A549 (cell line): ENCODE data around the gene NDUFB2. TPM values are rescaled to one million over a fixed set of nuclear protein-coding genes. Genes with fewer than 3 reads are reported as not detected.

Experiments
- ATAC-seq, 2 experiments: fragments of 200-7000 bp in 1 of 2; fragments of >200 bp in 1 of 2; cut with Nextera tagmentation in 1 of 2; cut with Tn5 transposase in 1 of 2; 3 replicates each; pipeline versions ENCODE4 v1.8.0 to v1.9.1; 2018 to 2020; ENCODE audit warnings: mild to moderate bottlenecking in 1 of 2, moderate library complexity in 1 of 2
- CTCF ChIA-PET: fragments of 300-600 bp; sonication (Branson Sonifier 250); formaldehyde crosslinking; extraction: SDS; loops from one replicate; lab custom pipeline; 2021; ENCODE audit warnings: antibody characterized with exemption, inconsistent platforms; lab: Yijun Ruan, JAX
- POLR2A ChIA-PET: fragments of 350-600 bp; formaldehyde crosslinking; extraction: SDS; loops from one replicate; lab custom pipeline; 2021; ENCODE audit warnings: antibody characterized with exemption, inconsistent platforms; lab: Yijun Ruan, JAX
- DNase-seq, 2 experiments: peaks; one replicate each; pipeline versions ENCODE4 v3.0.0 to v3.0.0-alpha.2; 2011 to 2016; ENCODE audit warnings: low read depth in 1 of 2, low spot score in 1 of 2
- FAIRE-seq: peaks from 2 replicates; lab custom pipeline; 2011; peaks lifted over from hg19 to GRCh38; lab: Jason Lieb, UNC
- H3K27ac ChIP-seq, 2 experiments: fragments of >200 bp; sonication (Bioruptor Twin); formaldehyde crosslinking; 3 replicates each; pipeline ENCODE4 v1.5.1; 2016 to 2017
- H3K4me1 ChIP-seq: fragments of >200 bp; sonication (Bioruptor Twin); formaldehyde crosslinking; 3 replicates; pipeline ENCODE4 v1.6.1; 2016
- H3K4me2 ChIP-seq: fragments of >200 bp; sonication (Bioruptor Twin); formaldehyde crosslinking; 3 replicates; pipeline ENCODE4 v1.6.1; 2016
- H3K4me3 ChIP-seq: fragments of >200 bp; sonication (Bioruptor Twin); formaldehyde crosslinking; 3 replicates; pipeline ENCODE4 v1.5.1; 2016
- H3K9me3 ChIP-seq: fragments of >200 bp; sonication (Bioruptor Twin); formaldehyde crosslinking; 3 replicates; pipeline ENCODE4 v1.6.1; 2016
- BCL3 ChIP-seq: fragments of >200 bp; sonication (Bioruptor Twin); formaldehyde crosslinking; IDR thresholded peaks from 3 replicates; pipeline ENCODE4 v1.6.1; 2016
- CEBPB ChIP-seq, 2 experiments: fragments of >200 bp in 1 of 2; sonication (Bioruptor Twin) in 1 of 2; formaldehyde crosslinking in 1 of 2; IDR thresholded peaks; 2 replicates each; pipeline ENCODE4 v1.6.1; 2012 to 2016
- CHD2 ChIP-seq: fragments of 150-350 bp; IDR thresholded peaks from 2 replicates; pipeline ENCODE4 v1.6.1; 2014; ENCODE audit warnings: low read length; ENCODE audit not compliant: partially characterized antibody
- E2F6 ChIP-seq: IDR thresholded peaks from 2 replicates; pipeline ENCODE4 v1.6.1; 2012; ENCODE audit warnings: low read depth, borderline replicate concordance
- EHMT2 ChIP-seq: fragments of 200-600 bp; sonication (generic); IDR thresholded peaks from 2 replicates; pipeline ENCODE4 v1.6.1; 2016; ENCODE audit warnings: antibody characterized with exemption, low read depth, mild to moderate bottlenecking, moderate library complexity
- EP300 ChIP-seq, 2 experiments: fragments of >200 bp; sonication (Bioruptor Twin); formaldehyde crosslinking; IDR thresholded peaks; 2 replicates in 1 of 2; 3 replicates in 1 of 2; pipeline ENCODE4 v1.6.1; 2016 to 2017
- ESRRA ChIP-seq: fragments of 150-350 bp; IDR thresholded peaks from 2 replicates; pipeline ENCODE4 v1.6.1; 2014; ENCODE audit warnings: mild to moderate bottlenecking, low read length, borderline replicate concordance
- FOSB ChIP-seq: fragments of 250-450 bp; sonication (Bioruptor Pico); IDR thresholded peaks from 2 replicates; pipeline ENCODE4 v1.5.0; 2020; ENCODE audit warnings: mild to moderate bottlenecking, moderate library complexity
- HMGXB4 ChIP-seq: fragments of 250-450 bp; sonication (Bioruptor Pico); IDR thresholded peaks from 2 replicates; pipeline ENCODE4 v1.5.0; 2021; ENCODE audit warnings: mild to moderate bottlenecking, moderate library complexity, borderline replicate concordance
- KDM1A ChIP-seq: fragments of 200-600 bp; sonication (generic); IDR thresholded peaks from 2 replicates; pipeline ENCODE4 v1.6.1; 2016; ENCODE audit warnings: low read depth, mild to moderate bottlenecking
- KDM5A ChIP-seq: fragments of 200-600 bp; sonication (generic); IDR thresholded peaks from 2 replicates; pipeline ENCODE4 v1.6.1; 2016; ENCODE audit warnings: antibody characterized with exemption, mild to moderate bottlenecking
- MYC ChIP-seq: IDR thresholded peaks from 2 replicates; pipeline ENCODE4 v1.6.1; 2012; ENCODE audit warnings: mild to moderate bottlenecking, inconsistent platforms, low read length, improper control_type of control experiment, borderline replicate concordance
- NPAS2 ChIP-seq: fragments of 250-450 bp; sonication (Bioruptor Pico); IDR thresholded peaks from 2 replicates; pipeline ENCODE4 v1.8.0; 2022; ENCODE audit warnings: mild to moderate bottlenecking, moderate library complexity, borderline replicate concordance
- PBX3 ChIP-seq: IDR thresholded peaks from 2 replicates; pipeline ENCODE4 v1.6.1; 2012
- PHF8 ChIP-seq: fragments of 200-600 bp; sonication (generic); IDR thresholded peaks from 2 replicates; pipeline ENCODE4 v1.6.1; 2016; ENCODE audit warnings: low read depth, mild to moderate bottlenecking, antibody characterized with exemption, moderate library complexity, borderline replicate concordance
- POLR2A ChIP-seq: IDR thresholded peaks from 2 replicates; pipeline ENCODE4 v1.6.1; 2012; ENCODE audit warnings: mild to moderate bottlenecking, low read length
- POLR2AphosphoS2 ChIP-seq: conservative IDR thresholded peaks from 2 replicates; pipeline ENCODE4 v1.6.1; 2012; ENCODE audit warnings: low read length, improper control_type of control experiment, inconsistent platforms
- RAD21 ChIP-seq, 2 experiments: fragments of >200 bp in 1 of 2; sonication (Bioruptor Twin) in 1 of 2; formaldehyde crosslinking in 1 of 2; IDR thresholded peaks in 1 of 2; conservative IDR thresholded peaks in 1 of 2; 2 replicates in 1 of 2; 3 replicates in 1 of 2; pipeline ENCODE4 v1.6.1; 2012 to 2018; ENCODE audit warnings: inconsistent platforms in 1 of 2
- RARB ChIP-seq: fragments of 250-450 bp; sonication (Bioruptor Pico); IDR thresholded peaks from 2 replicates; pipeline ENCODE4 v1.8.0; 2021; ENCODE audit warnings: mild to moderate bottlenecking, moderate library complexity
- RFX5 ChIP-seq: fragments of 450-650 bp; IDR thresholded peaks from 2 replicates; pipeline ENCODE4 v1.7.1; 2014; ENCODE audit warnings: antibody characterized with exemption, mild to moderate bottlenecking, moderate library complexity
- TFCP2L1 ChIP-seq: fragments of 250-450 bp; sonication (Bioruptor Pico); IDR thresholded peaks from 2 replicates; pipeline ENCODE4 v1.5.0; 2021; ENCODE audit warnings: mild to moderate bottlenecking
- TP53 ChIP-seq: fragments of 250-450 bp; sonication (Bioruptor Pico); IDR thresholded peaks from 2 replicates; pipeline ENCODE4 v1.5.0; 2021; ENCODE audit warnings: mild to moderate bottlenecking, moderate library complexity
- ZFP36 ChIP-seq: fragments of 450-650 bp; IDR thresholded peaks from 2 replicates; pipeline ENCODE4 v1.6.1; 2014; ENCODE audit warnings: borderline replicate concordance; ENCODE audit not compliant: partially characterized antibody
- WGBS: methylation state at CpG from one replicate; pipeline ENCODE4 v1.1.6; 2017; ENCODE audit errors: missing lambda C conversion rate; 5-methylcytosine and 5-hydroxymethylcytosine counted together
- polyA plus RNA-seq, 4 experiments: library from polyadenylated mRNA; depleted of rRNA in 3 of 4; stranded (reverse); fragments of >200 nt; fragmentation: RNase III in 1 of 4; extraction: RNeasy Plus Mini Kit Qiagen cat#74134 plus additional on column Dnase treatment in 1 of 4; gene quantifications; 2 replicates in 3 of 4; 3 replicates in 1 of 4; pipeline ENCODE4 v1.2.3, GENCODE V29; 2011 to 2017

Gene NDUFB2
- polyA plus RNA-seq, 2 of the 4 experiments (the other 2 are of a cell fraction) = 370 to 381 TPM

GRCh38 chr7:140752533-140752932 is 56.0 kb downstream of the NDUFB2 start:
- TF ChIP-seq EHMT2 = no peak
- peak; percentile 55 to 71; a peak in 3 of 4 replicates for TF ChIP-seq CEBPB (IDR thresholded peaks at IDR 0.05)
- TF ChIP-seq KDM1A = no peak
- TF ChIP-seq NPAS2 = no peak
- no peak for TF ChIP-seq RARB
- TF ChIP-seq, all 56 proteins: peak for 1
- DNase-seq = no peak
- no peaks in the 10 kb centered on the region for H3K9me3 ChIP-seq
- no peak for ATAC-seq
- peaks cover 7% of the 10 kb centered on the region; the same call in 1 of the 3 replicates for H3K4me1 ChIP-seq
- no peak overlapping the region for H3K27ac ChIP-seq
- no peak for FAIRE-seq
- H3K4me2 ChIP-seq = no peak overlapping the region
- H3K4me3 ChIP-seq = no peak overlapping the region
- POLR2A ChIA-PET = no interaction called here
- CTCF ChIA-PET = interaction anchor here (0.6 kb wide), 2 partner anchors 16 to 236 kb away, joined by 4 read pairs; no protein-coding TSS in a partner anchor
- 96% methylated on average over 1 of the region's 1 CpG for WGBS

GRCh38 chr7:140754506-140754905 is 58.0 kb downstream of the NDUFB2 start:
- Histone ChIP-seq H3K4me3 (no peak overlapping the region), H3K9me3 (no peaks in the 10 kb centered on the region), H3K4me1 (peaks cover 7% of the 10 kb centered on the region; the same call in 1 of the 3 replicates), H3K4me2 (no peak overlapping the region), H3K27ac (no peak overlapping the region)
- 76% methylated on average over 3 of the region's 3 CpGs for WGBS
- no peak for ATAC-seq
- POLR2A ChIA-PET = no interaction called here
- FAIRE-seq = no peak
- no peak for DNase-seq
- CTCF ChIA-PET = no interaction called here
- TF ChIP-seq MYC (no peak), EHMT2 (no peak), POLR2AphosphoS2 (no peak), PHF8 (no peak), ESRRA (no peak), TFCP2L1 (CRISPR knock-in tag) (no peak), ZFP36 (no peak), RFX5 (no peak), CEBPB (IDR thresholded peaks at IDR 0.05) (no peak), EP300 (IDR thresholded peaks at IDR 0.05) (no peak), BCL3 (no peak), CHD2 (no peak), PBX3 (no peak), POLR2A (no peak), KDM5A (no peak), E2F6 (no peak), TP53 (no peak), RAD21 (conservative IDR thresholded peaks at IDR 0.05 in 1 of 2, IDR thresholded peaks at IDR 0.05 in 1 of 2) (no peak), HMGXB4 (CRISPR knock-in tag) (no peak), FOSB (no peak)

Other genes starting within 250 kb of the NDUFB2 start
- gene MKRN1, start 217.2 kb upstream of the NDUFB2 start, polyA plus RNA-seq (2011; rRNA removed) = 65.1 and 68.8 TPM in 2 replicates
- 52.2 to 55.1 TPM (median 53.2 TPM) in 3 replicates for gene MKRN1, start 217.2 kb upstream of the NDUFB2 start, polyA plus RNA-seq (2017; fragmentation: RNase III; extraction: RNeasy Plus Mini Kit Qiagen cat#74134 plus additional on column Dnase treatment)
- gene DENND2A, start 55.9 kb upstream of the NDUFB2 start, polyA plus RNA-seq (2011; rRNA removed) = 0.61 and 0.63 TPM in 2 replicates
- 0.37 to 0.54 TPM (median 0.38 TPM) in 3 replicates for gene DENND2A, start 55.9 kb upstream of the NDUFB2 start, polyA plus RNA-seq (2017; fragmentation: RNase III; extraction: RNeasy Plus Mini Kit Qiagen cat#74134 plus additional on column Dnase treatment)
- 13.1 and 14.7 TPM in 2 replicates for gene ADCK2, start 23.8 kb upstream of the NDUFB2 start, polyA plus RNA-seq (2011; rRNA removed)
- gene ADCK2, start 23.8 kb upstream of the NDUFB2 start, polyA plus RNA-seq (2017; fragmentation: RNase III; extraction: RNeasy Plus Mini Kit Qiagen cat#74134 plus additional on column Dnase treatment) = 12.6 to 16.1 TPM (median 13.9 TPM) in 3 replicates
- 16.9 and 19.7 TPM in 2 replicates for gene BRAF, start 228.2 kb downstream of the NDUFB2 start, polyA plus RNA-seq (2011; rRNA removed)
- gene BRAF, start 228.2 kb downstream of the NDUFB2 start, polyA plus RNA-seq (2017; fragmentation: RNase III; extraction: RNeasy Plus Mini Kit Qiagen cat#74134 plus additional on column Dnase treatment) = 5.9 to 6.1 TPM (median 6.0 TPM) in 3 replicates